GM04503 (cell line): ENCODE results near the gene FGFBP3.
"Not testable (repeated sequence)": the region's sequence is repeated elsewhere in the genome, so short reads cannot be mapped to it uniquely, and the experiment has no call there.

Source experiments
- DNase-seq: peaks from one replicate; pipeline ENCODE4 v3.0.0-alpha.2; 2012; ENCODE audit warnings: low read depth

FGFBP3 gene

GRCh38 chr10:91901784-91902677 lies 7.3 kb downstream of the FGFBP3 start:
- DNase-seq = peak; percentile 70

DNA sequence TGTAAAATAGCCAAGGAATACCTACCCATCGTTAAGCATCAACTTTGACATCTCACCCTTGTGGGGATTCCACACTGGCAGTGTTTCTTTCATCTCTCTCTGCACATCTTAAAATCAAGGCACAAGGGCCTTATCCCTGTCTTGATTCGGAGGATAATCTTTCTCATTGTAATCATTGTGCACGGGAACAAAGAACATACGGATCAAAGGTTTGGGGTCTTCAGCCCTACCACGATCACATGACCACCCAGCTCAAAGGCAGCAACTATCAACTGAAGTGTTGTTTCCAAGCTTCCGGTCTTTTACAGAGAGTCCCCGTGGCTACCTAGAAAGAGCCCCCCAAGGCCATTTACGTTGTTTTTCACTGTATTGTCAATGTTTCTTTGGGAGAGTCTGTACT lies 11.9 kb downstream of the FGFBP3 start:
- no peak for DNase-seq

GRCh38 chr10:91896212-91896756 lies 13.0 kb downstream of the FGFBP3 start:
- no peak for DNase-seq

DNA sequence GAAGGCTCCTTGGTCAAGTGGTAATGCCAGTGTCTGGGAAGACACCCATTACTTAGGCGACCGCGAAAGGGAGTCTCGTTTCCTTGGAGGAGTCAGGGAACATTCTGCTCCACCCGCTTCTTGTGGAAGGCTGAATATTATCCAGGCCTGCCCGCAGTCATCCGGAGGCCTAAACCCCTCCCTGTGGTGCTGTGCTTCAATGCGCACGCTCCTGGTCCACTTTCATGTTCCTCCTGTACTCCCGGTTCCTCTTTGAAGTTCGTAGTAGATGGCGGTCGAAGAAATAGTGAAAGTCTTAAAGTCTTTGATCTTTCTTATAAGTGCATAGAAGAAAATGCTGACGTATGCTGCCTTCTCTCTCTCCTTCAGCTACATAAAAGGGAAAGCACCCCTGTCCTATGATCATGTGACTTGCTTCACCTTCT lies 15.0 kb downstream of the FGFBP3 start:
- DNase-seq = not testable (repeated sequence)

GRCh38 chr10:91893051-91893450 lies 16.2 kb downstream of the FGFBP3 start:
- no peak for DNase-seq

DNA sequence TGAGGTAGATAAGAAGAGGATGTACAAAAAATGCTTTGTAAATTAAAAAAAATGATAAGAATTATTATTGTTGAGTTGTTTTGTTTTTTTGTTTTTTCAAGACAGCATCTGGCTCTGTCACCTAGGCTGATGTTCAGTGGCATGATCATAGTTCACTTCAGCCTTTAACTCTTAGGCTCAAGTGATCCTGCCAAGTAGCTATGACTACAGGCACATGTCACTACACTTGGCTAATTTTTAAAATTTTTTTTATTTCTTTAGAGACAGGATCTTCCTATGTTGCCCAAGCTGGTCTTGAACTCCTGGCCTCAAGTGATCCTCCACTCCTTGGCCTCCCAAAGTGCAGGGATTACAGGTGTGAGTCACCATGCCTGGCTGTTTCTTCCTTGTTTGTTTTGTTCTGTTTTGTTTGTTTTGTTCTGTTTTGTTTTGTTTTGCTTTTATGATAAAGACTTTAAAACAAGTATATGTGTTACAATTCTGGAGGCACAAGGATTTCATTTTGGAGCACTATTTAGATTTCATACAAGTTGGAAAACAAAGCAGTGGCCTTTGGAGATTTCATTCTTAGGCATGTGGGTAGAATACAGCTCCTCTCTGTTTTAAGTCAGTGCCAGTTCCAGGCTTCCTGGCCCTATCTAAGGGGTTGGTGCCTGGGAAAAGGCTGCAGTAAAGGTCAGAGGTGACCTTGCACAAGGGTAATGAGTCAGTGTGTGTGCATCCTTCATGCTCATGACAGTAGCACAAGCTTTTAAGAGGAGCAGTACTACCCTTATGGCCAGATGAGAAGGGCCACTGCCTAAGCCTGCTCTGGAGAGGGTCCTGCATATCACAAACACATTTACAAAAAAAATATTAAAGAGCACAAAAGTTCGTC lies 17.9 kb downstream of the FGFBP3 start:
- DNase-seq = no peak

GRCh38 chr10:91887272-91888076 lies 21.8 kb downstream of the FGFBP3 start:
- DNase-seq = no peak

DNA sequence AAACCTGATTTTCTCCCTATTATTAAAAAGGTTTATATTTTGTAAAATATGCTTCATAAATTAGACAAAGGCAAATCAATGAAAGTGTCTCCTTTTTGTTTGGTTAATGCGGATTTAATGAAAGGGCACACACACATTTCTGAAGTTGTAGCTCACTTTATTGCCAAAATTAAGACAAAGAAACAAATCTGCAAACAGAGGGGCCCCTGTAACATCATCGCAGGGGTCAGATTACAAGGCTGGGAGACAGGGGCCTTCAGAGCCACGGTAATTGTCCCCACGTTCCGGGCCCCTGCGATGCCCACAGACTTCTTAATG lies 22.4 kb downstream of the FGFBP3 start:
- no peak for DNase-seq

DNA sequence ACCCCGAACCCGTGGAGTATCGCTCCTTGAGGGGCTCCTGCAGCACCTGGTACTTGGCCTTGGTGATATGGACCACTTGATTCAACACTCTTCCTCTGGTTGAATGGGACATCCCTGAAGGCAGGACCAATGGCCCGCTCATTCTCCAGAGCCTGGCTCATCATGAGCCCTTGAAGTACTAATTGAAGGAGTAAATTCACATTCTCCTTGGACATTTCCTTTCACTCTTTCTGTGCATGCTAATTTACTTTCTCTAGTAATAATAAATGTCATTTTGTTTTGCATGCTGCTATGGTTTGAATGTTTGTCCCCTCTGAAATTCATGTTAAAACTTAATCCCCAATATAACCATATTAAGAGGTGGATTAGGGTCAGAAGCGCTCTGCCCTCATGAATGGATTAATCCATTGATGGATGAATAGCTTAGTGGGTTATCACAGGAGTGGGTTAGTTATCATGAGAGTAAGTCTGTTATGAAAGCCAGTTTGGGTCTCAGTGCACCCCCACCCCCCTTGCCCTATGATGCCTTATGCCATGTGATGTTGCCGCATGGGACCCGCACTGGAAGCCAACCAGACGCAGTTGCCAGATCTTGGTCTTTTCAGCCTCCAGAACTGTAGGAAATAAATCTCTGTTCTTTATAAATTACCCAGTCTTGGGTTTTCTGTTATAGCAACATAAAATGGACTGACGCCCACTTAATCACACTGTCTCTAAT lies 23.8 kb downstream of the FGFBP3 start:
- DNase-seq = no peak

GRCh38 chr10:91884536-91884935 lies 24.8 kb downstream of the FGFBP3 start:
- DNase-seq = no peak

GRCh38 chr10:91883549-91884444 lies 25.5 kb downstream of the FGFBP3 start:
- no peak for DNase-seq

DNA sequence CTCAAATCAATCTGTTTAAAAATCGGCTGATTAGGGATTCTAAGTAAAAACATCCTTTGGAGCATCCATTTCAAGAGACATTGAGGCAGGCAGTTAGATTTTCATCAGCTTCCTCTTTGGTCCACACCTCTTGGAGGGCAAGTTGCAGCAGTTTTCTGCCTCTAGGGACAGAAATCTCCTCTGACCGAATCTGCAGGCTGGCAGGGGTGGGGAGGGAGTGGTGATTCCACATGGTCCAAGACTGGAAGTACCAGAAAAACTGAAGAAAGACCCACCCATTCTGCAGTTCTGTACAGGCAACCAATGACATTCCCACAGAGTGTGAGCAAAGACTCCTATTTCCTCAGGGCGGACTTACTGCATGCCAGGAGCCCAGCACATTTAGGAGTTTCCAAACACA lies 29.0 kb downstream of the FGFBP3 start:
- no peak for DNase-seq

DNA sequence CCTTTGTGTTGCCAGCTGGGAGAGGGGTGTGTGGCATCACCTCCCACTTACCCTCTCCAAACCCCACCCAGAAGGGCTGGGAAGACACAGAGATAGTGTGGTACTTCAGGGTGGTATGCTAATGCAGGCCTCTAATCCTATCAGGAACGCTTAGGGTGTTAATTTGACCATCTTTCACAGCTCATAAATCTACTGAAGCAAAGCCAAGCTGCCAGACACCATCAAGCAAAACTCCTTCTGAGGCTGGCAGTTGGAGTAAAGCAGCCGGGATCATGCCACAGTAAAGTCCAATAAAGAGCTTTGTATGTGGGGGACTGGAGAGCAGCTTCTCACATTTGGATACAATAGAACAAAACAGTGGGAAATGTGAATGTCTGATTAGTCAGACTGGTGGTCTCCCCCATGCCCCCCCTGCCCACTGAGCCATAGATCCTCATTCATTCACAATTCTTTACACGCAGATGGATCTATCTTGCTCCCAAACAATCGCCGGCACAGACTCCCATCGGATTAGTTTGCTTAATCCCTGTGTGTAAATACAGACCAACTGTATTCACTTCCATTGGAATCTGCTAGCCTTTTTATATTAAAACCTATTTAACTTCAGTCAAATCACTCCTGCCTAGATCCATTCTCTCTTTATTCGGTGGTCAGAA lies 29.6 kb downstream of the FGFBP3 start:
- DNase-seq = no peak

- DNase-seq = no peak
These were observed 33.5 kb downstream of the FGFBP3 start for GRCh38 chr10:91875779-91876178.

- DNase-seq = no peak
These were observed 34.1 kb downstream of the FGFBP3 start for GRCh38 chr10:91875156-91875555.

DNA sequence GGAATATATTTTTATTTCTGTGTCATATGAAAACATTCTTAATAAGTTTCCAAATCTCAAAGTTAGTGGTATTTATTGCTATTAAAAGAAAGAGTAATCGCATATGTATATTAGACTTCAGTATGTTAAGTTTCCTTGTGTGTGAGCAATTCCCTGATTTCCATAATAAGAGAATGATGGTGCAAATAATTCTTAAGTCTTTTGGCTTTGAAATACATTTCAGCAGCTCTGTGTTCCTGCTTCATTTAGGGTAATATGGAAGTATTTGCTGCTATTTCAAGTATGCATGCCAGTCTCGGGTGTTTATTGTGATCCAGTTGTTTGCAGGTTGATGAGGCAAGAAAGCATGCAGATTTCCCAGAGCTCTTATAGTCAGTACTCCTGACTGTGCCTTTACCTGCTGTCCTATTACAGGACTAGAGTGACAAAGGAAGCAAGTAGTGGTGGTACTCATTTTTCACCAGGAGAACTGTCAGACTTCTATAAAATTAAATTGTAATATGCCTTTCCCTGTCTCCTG lies 43.7 kb downstream of the FGFBP3 start:
- no peak for DNase-seq

GRCh38 chr10:91864744-91865143 lies 44.5 kb downstream of the FGFBP3 start:
- DNase-seq = no peak

- DNase-seq = no peak
These were observed 45.2 kb downstream of the FGFBP3 start for GRCh38 chr10:91864099-91864498.

- DNase-seq = no peak
These were observed 48.4 kb downstream of the FGFBP3 start for GRCh38 chr10:91860885-91861284.

DNA sequence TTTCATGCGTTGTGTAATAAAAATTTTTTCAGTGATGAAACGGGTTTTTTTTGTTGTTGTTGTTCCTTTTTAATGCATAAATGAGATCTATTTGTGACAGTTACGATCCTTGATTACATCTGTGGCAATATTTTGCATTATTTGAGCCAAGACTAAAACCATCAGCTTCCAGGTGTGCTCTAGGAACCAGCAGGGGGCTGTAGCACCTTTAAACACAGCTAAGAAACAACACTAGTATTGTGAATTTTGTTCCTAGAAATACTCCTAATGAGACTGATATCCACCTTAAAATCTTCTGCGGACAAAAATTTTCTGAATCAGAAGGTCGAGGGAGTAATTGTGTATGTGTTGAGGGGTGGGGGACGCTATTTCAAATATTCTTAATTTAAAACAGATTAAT lies 52.6 kb downstream of the FGFBP3 start:
- no peak for DNase-seq
